PC-3 (cell line): ENCODE data around the gene MVB12B.

Experiments
- CTCF ChIP-seq: fragments of 300-600 bp; sonication (generic); conservative IDR thresholded peaks from 2 replicates; pipeline ENCODE4 v1.5.1; 2017; ENCODE audit warnings: antibody characterized with exemption, low read depth, mild to moderate bottlenecking, low read length
- EZH2 ChIP-seq: fragments of 300-600 bp; sonication (generic); IDR thresholded peaks from one replicate; pipeline ENCODE4 v1.6.1; 2017; ENCODE audit warnings: antibody characterized with exemption, mild to moderate bottlenecking, low read length; ENCODE audit not compliant: unreplicated experiment

- TF ChIP-seq CTCF = no peak
- no peak for TF ChIP-seq EZH2
Measured at GRCh38 chr9:126403397-126403796, 76.8 kb downstream of the MVB12B start.
